Endothelial cell of umbilical vein (primary cell): ENCODE data around the gene C16orf95. TPM values are rescaled to one million over a fixed set of nuclear protein-coding genes. Genes with fewer than 3 reads are reported as not detected.

Experiments
- BruUV-seq: library from RNA; stranded (reverse); fragments of 400-500 nt; replicated peaks from 2 replicates; lab custom pipeline; 2021; lab: Mats Ljungman, UMichigan
- CTCF ChIA-PET: fragments of 300-600, 350-600 bp; sonication (Branson Sonifier 250); formaldehyde crosslinking; loops from one replicate; lab custom pipeline; 2021; ENCODE audit warnings: antibody characterized with exemption, inconsistent platforms; lab: Charles Lee
- POLR2A ChIA-PET: fragments of 300-600, 350-600 bp; sonication (Branson Sonifier 250); formaldehyde crosslinking; loops from one replicate; lab custom pipeline; 2021; ENCODE audit warnings: antibody characterized with exemption, inconsistent platforms; lab: Charles Lee
- DNase-seq: peaks from one replicate; pipeline ENCODE4 v3.0.0-alpha.2; 2011; ENCODE audit warnings: low read depth, low spot score
- FAIRE-seq: peaks from 2 replicates; lab custom pipeline; 2011; peaks lifted over from hg19 to GRCh38; lab: Jason Lieb, UNC
- H2AFZ ChIP-seq: 2 replicates; pipeline ENCODE4 v1.6.0; 2012; ENCODE audit warnings: low read depth, low read length, control low read depth, inconsistent platforms
- H3K27ac ChIP-seq: 2 replicates; pipeline ENCODE4 v1.5.1; 2011; ENCODE audit warnings: low read depth, mild to moderate bottlenecking, control low read depth, low read length, moderate library complexity; ENCODE audit not compliant: insufficient read depth
- H3K27me3 ChIP-seq, 2 experiments: 2 replicates each; pipeline versions ENCODE4 v1.6.0 to v1.6.1; 2011; ENCODE audit warnings: low read length in 2 of 2, mixed read lengths in 1 of 2; ENCODE audit not compliant: control insufficient read depth in 2 of 2, insufficient read depth in 2 of 2
- H3K36me3 ChIP-seq, 2 experiments: 2 replicates in 1 of 2; 3 replicates in 1 of 2; pipeline ENCODE4 v1.5.1; 2011; ENCODE audit warnings: low read length in 2 of 2, mild to moderate bottlenecking in 1 of 2, moderate library complexity in 1 of 2; ENCODE audit not compliant: control insufficient read depth in 2 of 2, insufficient read depth in 2 of 2; ENCODE audit errors: extremely low read depth in 1 of 2
- H3K4me1 ChIP-seq: 3 replicates; pipeline ENCODE4 v1.5.1; 2011; ENCODE audit warnings: mild to moderate bottlenecking, low read length; ENCODE audit not compliant: control insufficient read depth, insufficient read depth; ENCODE audit errors: extremely low read depth
- H3K4me2 ChIP-seq: 2 replicates; pipeline ENCODE4 v1.6.1; 2011; ENCODE audit warnings: low read length, control low read depth, mixed read lengths; ENCODE audit not compliant: insufficient read depth
- H3K4me3 ChIP-seq, 3 experiments: fragments of 200-600 bp in 1 of 3; sonication (generic), shearing (Covaris generic) in 1 of 3; replicated peaks in 1 of 3; 2 replicates each; pipeline ENCODE4 v1.5.1; 2011 to 2016; ENCODE audit warnings: control low read depth in 3 of 3, low read length in 3 of 3, mild to moderate bottlenecking in 2 of 3, inconsistent platforms in 1 of 3, low read depth in 1 of 3, moderate library complexity in 1 of 3; ENCODE audit not compliant: insufficient read depth in 1 of 3
- H3K79me2 ChIP-seq: 2 replicates; pipeline ENCODE4 v1.6.0; 2012; ENCODE audit warnings: low read length, inconsistent platforms; ENCODE audit not compliant: control insufficient read depth, insufficient read depth
- H3K9ac ChIP-seq: replicated peaks from 2 replicates; pipeline ENCODE3; 2011; ENCODE audit warnings: low read length, control low read depth; ENCODE audit not compliant: insufficient read depth; ENCODE audit errors: extremely low read depth
- H3K9me1 ChIP-seq: replicated peaks from 3 replicates; pipeline ENCODE4 v1.6.0; 2011; ENCODE audit warnings: mild to moderate bottlenecking, low read length; ENCODE audit not compliant: control insufficient read depth, insufficient read depth; ENCODE audit errors: extremely low read depth
- H3K9me3 ChIP-seq: replicated peaks from 2 replicates; pipeline ENCODE4 v1.5.1; 2012; ENCODE audit warnings: low read length, inconsistent platforms; ENCODE audit not compliant: control insufficient read depth, insufficient read depth
- H4K20me1 ChIP-seq: replicated peaks from 2 replicates; pipeline ENCODE3; 2011; ENCODE audit warnings: mild to moderate bottlenecking, low read length; ENCODE audit not compliant: control insufficient read depth, insufficient read depth; ENCODE audit errors: extremely low read depth
- CTCF ChIP-seq, 2 donors: IDR thresholded peaks; 1 replicate in 1 of 2; 2 replicates in 1 of 2; pipeline ENCODE4 v1.5.1; 2011; ENCODE audit warnings: low read length in 2 of 2, mild to moderate bottlenecking in 2 of 2, moderate library complexity in 2 of 2, control low read depth in 1 of 2, inconsistent platforms in 1 of 2, low read depth in 1 of 2; ENCODE audit not compliant: insufficient read depth in 1 of 2; ENCODE audit errors: extremely low read depth in 1 of 2
- EZH2 ChIP-seq: IDR thresholded peaks from 2 replicates; pipeline ENCODE4 v1.6.1; 2012; ENCODE audit warnings: borderline replicate concordance, low read depth, mild to moderate bottlenecking, moderate library complexity, low read length, inconsistent platforms; ENCODE audit not compliant: severe bottlenecking
- FOS ChIP-seq: IDR thresholded peaks from 2 replicates; pipeline ENCODE4 v1.6.1; 2011; ENCODE audit warnings: mild to moderate bottlenecking, low read length, moderate library complexity, borderline replicate concordance; ENCODE audit not compliant: insufficient read depth
- GATA2 ChIP-seq: IDR thresholded peaks from 2 replicates; pipeline ENCODE4 v1.7.0; 2011; ENCODE audit warnings: low read depth, mild to moderate bottlenecking, moderate library complexity, mixed read lengths, low read length; ENCODE audit not compliant: insufficient read length, insufficient read depth
- JUN ChIP-seq: IDR thresholded peaks from 2 replicates; pipeline ENCODE4 v1.6.1; 2011; ENCODE audit warnings: borderline replicate concordance, low read depth; ENCODE audit not compliant: insufficient read length, insufficient read depth
- MYC ChIP-seq: IDR thresholded peaks from one replicate; pipeline ENCODE4 v1.6.1; 2011; ENCODE audit warnings: mild to moderate bottlenecking, low read depth, low read length
- POLR2A ChIP-seq: IDR thresholded peaks from 2 replicates; pipeline ENCODE4 v1.6.1; 2012; ENCODE audit warnings: low read depth, mild to moderate bottlenecking, control low read depth, low read length
- POLR2AphosphoS5 ChIP-seq: IDR thresholded peaks from 2 replicates; pipeline ENCODE4 v1.6.1; 2012; ENCODE audit warnings: low read depth, mild to moderate bottlenecking, control low read depth, low read length, moderate library complexity; ENCODE audit not compliant: insufficient read depth
- dilution Hi-C: fragments of 300-500 bp; cut with MboI; formaldehyde crosslinking; loops from one replicate; pipeline ENCODE4 v1.15.0; 2019; ENCODE audit warnings: low sequenced_read_pairs; ENCODE audit not compliant: extremely low pct_ligation_motif_present
- intact Hi-C: fragments of 100-400 bp; cut with micrococcal nuclease; formaldehyde crosslinking; loops from one replicate; pipeline ENCODE4 v1.10.0; 2022
- polyA plus RNA-seq, 4 experiments: library from polyadenylated mRNA; depleted of rRNA in 3 of 4; stranded (reverse) in 3 of 4; unstranded in 1 of 4; fragments of >200 nt; gene quantifications; 2 replicates each; pipeline versions ENCODE4 v1.2.1 to v1.2.3, GENCODE V29; 2011 to 2012; ENCODE audit warnings: missing spikeins in 1 of 4
- total RNA-seq: library from RNA; stranded (reverse); gene quantifications from 2 replicates; pipeline ENCODE4 v1.2.3, GENCODE V29; 2021
- TF ChIP-seq, protein P1 (sequence below): IDR thresholded peaks from 2 replicates; pipeline ENCODE4 v1.6.1; 2011; ENCODE audit not compliant: insufficient read depth, insufficient read length

Gene C16orf95
- total and polyA plus RNA-seq, 2 donors (not counting 3 experiments of a cell fraction or from before 2014, with no cell fraction given): 4.0 to 6.6 TPM

DNA sequence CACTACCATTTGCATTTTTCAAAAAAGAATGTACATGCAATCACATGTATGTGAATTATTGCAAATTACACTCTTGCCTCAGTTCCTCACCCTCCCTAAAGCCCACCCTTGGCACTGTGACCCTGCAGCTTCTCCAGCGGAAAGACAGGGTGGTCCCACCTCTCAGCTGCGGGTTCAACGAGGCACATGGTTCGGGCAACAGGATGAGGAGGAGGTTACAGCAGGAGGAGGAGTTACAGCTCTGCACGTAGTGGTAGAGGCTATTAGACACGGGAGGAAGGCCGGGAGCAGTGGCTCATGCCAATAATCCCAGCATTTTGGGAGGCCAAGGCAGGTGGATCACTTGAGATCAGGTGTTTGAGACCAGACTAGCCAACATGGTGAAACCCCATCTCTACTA lies 5.2 kb downstream of the C16orf95 start:
- FAIRE-seq: no peak
- intact Hi-C loops (no loop called here), dilution Hi-C loops (no loop called here)
- POLR2A ChIA-PET: no interaction called here
- Histone ChIP-seq H3K27me3 (no peaks in the 10 kb centered on the region), H4K20me1 (no peaks in the 10 kb centered on the region), H3K4me2 (no peak overlapping the region), H3K79me2 (no peaks in the 10 kb centered on the region), H2AFZ (no peak overlapping the region), H3K4me3 (no peak overlapping the region), H3K27ac (no peak overlapping the region), H3K9ac (no peak overlapping the region), H3K9me3 (no peaks in the 10 kb centered on the region), H3K36me3 (no peaks in the 10 kb centered on the region), H3K9me1 (no peaks in the 10 kb centered on the region), H3K4me1 (no peaks in the 10 kb centered on the region)
- DNase-seq: no peak
- BruUV-seq: no TSS peak
- CTCF ChIA-PET: interaction anchor here (1.8 kb wide), 1 partner anchor 14 kb away, joined by 5 read pairs; no protein-coding TSS in a partner anchor
- TF ChIP-seq GATA2: no peak
- no peak for TF ChIP-seq CTCF (IDR thresholded peaks at IDR 0.05; ENCODE audit: extremely low read depth in 1 of 2, insufficient read depth in 1 of 2, low read depth in 1 of 2, low read length in 2 of 2)
- no peak for TF ChIP-seq EZH2
- TF ChIP-seq, protein P1, sequence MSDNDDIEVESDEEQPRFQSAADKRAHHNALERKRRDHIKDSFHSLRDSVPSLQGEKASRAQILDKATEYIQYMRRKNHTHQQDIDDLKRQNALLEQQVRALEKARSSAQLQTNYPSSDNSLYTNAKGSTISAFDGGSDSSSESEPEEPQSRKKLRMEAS: no peak
- no peak for TF ChIP-seq MYC
- TF ChIP-seq POLR2A: no peak
- TF ChIP-seq POLR2AphosphoS5: no peak
- no peak for TF ChIP-seq FOS
- TF ChIP-seq JUN: no peak
